ENCODE data around the gene SMIM10L1.

Gene SMIM10L1

GRCh38 chr12:11171145-11171968 is at the start of gene SMIM10L1:
Gene SMIM10L1, plus strand, starts transcription at chr12:11171194. Its CDS starts 163 bp downstream, at chr12:11171357.
- DNase-seq (ENCODE audit: low spot score) = peak; percentile 95

DNA sequence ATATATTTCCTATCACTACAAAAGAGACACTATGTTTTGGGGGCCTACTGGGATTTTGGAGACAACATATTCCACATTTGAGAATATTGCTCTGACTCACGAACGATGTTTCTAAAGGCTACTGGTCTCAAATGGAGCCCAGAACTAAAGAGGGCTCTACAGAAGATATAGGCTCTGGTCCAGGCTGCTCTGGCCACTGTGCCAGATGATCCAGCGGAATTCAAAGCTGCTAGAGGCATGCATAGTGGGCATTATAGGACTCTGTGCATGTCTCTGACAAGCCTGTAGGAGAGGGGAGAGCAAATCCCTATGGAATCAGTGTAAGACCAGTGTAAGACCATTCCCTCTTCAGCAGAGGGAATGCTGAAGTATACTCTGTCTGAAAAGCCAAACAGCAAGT is 40.6 kb upstream of the SMIM10L1 start:
- DNase-seq (ENCODE audit: low spot score) = no peak

- DNase-seq (ENCODE audit: low spot score) = no peak
These were observed 40.0 kb upstream of the SMIM10L1 start for GRCh38 chr12:11130999-11131398.

- no peak for DNase-seq (ENCODE audit: low spot score)
These were observed 37.8 kb upstream of the SMIM10L1 start for GRCh38 chr12:11133162-11133561.

DNA sequence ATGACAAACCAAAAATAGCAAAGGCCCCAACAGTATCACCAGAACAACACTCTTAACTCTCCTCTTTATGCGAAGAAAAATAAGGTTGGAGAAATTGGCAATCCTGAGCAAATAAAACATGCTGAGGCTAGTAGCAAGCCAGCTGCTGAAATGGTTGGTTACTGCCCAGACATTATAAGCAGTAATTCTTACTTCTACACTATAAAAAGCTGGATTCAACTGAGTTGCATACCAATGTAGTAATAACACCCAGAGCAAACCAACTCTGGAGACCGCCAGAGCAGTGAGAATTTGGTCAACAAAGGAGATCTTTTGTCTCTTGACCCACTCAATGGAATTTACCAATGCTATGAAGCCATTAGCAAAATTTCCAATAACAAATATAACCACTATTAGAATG is 37.2 kb upstream of the SMIM10L1 start:
- DNase-seq (ENCODE audit: low spot score) = no peak

DNA sequence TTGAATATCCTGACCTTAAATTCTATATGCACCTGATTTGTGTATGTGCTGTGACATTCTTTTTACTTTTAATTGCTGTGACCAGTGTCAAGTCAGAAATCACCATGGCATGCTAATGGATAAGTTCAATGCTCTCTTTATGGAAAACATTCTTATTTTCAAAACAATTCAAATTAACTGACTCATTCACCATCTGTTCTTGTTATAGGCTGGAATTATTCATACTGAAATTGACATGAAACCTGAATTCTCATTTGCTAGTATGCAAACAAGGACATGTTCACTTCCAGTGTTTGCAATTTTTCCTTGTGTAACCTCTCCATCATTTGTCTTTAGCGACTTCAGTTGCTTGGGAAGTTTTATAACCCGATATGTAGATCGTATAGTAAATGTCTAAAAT is 36.7 kb upstream of the SMIM10L1 start, which contains the start of gene TAS2R30:
Gene TAS2R30, minus strand, starts transcription at position 340 of the 400 bp plus-strand sequence. CDS start 400 bp downstream, outside the sequence.
- DNase-seq (ENCODE audit: low spot score) = no peak

DNA sequence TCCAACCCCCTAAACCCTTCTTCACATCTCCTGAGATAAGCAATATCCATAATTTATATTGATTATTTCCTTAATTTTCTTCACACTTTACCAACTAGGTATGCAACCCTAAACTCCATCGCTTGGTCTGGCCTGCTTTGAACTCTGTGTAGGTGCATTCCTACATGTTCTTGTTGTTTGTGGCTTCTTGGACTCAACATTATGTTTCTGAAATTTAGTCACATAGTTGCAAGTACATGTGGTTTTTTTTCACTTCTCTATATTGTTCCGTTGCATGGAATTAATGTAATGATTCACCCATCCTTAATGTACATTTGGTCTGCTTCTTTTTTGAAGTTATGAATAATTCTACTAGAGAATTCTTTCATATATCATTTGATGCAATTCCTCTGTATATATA is 34.9 kb upstream of the SMIM10L1 start:
- no peak for DNase-seq (ENCODE audit: low spot score)

DNA sequence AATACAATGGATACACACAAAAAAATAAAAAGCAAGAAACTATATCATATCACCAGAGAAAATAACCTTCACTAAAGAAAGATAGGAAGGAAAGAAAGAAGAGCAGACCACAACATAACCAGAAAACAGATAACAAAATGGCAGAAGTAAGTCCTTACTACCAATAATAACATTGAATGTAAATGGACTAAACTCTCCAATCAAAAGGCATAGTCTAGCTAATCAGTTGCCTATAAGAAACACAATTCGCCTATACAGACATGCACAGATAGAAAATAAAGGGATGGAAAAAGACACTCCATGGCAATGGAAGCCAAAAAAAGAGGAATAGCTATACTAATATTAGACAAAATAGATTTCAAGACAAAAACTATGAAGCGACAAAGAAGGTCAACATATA is 27.6 kb upstream of the SMIM10L1 start:
- no peak for DNase-seq (ENCODE audit: low spot score)

DNA sequence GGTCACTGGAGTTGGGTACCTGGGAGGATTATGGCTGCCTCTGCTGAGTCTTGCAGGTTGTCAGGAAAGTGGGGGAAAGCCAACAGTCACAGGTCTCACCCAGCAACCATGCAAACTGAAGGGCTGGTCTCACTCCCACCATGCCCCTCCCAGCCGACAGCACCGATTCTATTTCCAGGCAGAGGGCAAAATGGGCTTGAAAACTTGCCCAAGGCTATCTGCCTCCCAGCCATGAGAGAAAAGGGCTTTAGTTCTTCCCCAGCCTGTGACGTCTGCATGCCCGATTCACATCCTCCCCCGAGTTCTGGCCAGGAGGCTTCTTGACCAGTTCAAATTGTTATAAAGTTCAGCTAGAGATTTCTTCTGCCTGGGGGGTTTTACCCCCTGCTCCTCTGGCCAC is 26.7 kb upstream of the SMIM10L1 start:
- no peak for DNase-seq (ENCODE audit: low spot score)

- no peak for DNase-seq (ENCODE audit: low spot score)
These were observed 23.6 kb upstream of the SMIM10L1 start for GRCh38 chr12:11147420-11147819.

- DNase-seq (ENCODE audit: low spot score) = no peak
These were observed 20.2 kb upstream of the SMIM10L1 start for GRCh38 chr12:11150832-11151231.

DNA sequence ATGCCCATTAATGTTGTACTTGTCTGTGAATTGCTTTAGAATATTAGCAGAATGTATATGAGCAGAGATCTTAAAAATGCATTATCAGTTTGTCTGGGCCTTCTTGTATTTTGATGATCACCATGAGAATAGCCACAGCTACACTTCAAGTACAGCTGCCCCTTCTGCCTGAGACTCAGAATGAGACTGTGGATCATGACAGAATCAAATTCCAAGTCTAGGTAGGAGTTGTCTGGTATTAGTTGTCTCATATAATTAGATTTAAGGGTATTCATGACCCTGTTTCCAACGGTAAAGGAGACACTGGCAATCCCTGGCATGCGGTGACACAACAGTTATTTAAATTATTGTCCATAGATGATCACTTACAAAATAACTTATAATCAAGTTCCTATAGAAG is 18.3 kb upstream of the SMIM10L1 start:
- no peak for DNase-seq (ENCODE audit: low spot score)

GRCh38 chr12:11154400-11154925 is 16.5 kb upstream of the SMIM10L1 start:
- DNase-seq (ENCODE audit: low spot score) = no peak

DNA sequence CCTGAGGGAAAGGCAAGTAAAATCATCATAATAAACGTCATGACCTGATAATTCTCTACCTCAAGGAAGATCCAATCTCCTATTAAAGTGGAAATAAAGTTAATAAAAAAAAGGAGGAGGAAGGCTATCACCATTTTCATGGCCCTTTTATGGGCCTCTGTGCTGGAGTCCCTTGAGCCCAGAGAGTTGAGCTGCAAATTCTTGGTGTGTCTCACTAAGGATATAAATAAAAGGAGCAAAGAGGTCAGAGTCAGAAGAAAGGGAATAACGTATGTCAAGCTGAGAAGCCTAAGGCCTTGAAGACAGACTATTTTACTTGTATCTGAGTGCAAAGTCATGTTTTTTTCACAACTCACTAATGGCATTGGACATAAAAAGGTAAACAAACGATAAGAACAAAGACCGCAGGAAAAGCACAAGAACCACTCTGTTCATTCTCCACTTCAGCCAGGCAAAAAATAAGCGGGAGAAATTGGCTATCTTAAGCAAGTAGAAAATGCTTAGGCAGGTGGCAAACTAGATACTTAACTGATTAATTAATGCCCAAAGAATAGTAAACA is 12.0 kb upstream of the SMIM10L1 start:
- no peak for DNase-seq (ENCODE audit: low spot score)

DNA sequence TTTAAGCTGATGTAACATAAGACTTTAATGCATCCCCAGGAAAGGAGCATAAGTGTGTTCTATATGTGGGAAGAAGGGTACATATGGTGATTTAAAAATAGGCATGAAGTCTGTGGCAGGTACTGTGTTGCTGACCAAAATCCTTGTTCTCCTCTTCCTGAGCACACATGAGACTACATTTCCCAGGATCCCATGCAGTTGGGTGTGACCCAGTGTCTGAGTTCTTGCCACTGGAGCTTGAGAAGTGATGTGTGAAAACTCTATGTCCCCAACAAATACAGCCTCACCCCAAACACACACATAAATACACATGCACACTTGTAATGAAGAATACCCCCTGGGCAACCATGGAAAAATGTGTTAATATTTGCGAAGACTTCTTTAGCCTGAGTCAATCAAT is 8.5 kb upstream of the SMIM10L1 start:
- no peak for DNase-seq (ENCODE audit: low spot score)

DNA sequence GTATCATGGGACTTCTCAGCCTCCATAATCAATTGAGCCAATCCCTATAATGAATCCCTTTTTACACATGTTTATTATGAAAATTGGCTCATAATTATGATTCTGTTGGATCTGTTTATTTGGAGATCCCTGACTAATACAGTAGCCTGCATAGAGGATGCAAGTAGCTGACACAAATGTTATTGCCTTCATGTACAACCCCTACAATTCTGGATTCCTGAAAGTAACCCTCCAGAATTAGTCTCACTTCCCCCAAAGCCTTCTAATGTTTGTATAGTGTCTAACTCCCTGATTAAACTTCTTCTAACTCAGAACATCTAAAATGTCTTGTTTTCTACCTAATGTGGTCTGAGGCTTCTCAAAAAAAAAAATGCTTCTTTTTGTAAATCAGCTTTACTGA is 6.6 kb upstream of the SMIM10L1 start:
- DNase-seq (ENCODE audit: low spot score) = no peak

DNA sequence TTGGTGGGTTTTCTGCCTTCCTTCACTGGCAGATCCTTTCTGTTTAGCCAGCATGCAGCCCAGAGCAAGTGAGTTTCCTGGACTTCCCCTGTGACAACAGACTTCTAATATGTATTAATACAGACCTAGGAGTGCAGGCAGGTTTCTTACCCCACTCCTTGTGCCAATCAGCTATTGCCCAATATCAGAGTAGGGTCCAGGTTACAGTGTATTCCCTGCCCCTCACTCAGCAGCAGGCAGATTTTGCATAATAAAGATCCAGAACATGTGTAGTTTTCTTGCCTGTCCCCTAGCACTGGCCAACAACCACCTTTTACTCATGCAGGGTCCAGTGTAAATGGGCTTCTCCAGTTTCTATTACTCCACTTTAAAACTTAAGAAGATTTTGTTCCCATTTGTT is 4.7 kb upstream of the SMIM10L1 start:
- DNase-seq (ENCODE audit: low spot score) = no peak

GRCh38 chr12:11170810-11171144 is 217 bp upstream of the SMIM10L1 start:
- no peak for DNase-seq (ENCODE audit: low spot score)

DNA sequence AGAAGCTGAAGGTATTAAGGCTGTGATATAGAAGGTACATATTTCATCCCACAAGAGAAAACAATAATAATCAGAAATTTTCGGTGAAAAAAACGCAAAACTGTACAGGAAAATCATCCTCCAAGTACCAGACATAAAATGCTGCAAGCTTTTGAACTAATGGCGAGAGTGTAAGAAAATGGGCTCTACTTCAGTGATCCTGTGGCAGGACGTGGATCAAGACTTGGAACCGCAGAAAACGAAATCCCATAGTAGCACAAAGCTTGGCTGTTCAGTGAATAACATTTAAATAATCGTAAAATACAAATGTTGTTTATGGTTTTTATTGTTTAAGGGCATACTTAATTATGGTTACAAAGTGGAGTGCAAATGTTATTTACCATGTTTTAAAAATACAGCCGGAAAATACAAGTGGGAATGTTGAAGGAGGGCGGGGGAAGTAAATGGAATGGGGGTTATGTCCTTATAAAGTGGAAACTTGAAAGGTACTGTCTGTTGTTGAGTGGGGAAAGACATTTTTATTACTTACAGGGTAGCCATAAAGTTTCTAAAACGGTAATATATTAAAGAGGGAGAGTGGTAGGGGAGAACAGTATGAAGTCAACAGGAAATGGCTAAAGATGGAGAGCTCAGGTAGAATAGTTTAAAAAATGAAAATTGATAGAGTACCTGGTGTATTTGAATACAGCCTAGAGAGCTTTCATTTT is 1.1 kb downstream of the SMIM10L1 start:
- DNase-seq (ENCODE audit: low spot score) = peak; percentile 45

DNA sequence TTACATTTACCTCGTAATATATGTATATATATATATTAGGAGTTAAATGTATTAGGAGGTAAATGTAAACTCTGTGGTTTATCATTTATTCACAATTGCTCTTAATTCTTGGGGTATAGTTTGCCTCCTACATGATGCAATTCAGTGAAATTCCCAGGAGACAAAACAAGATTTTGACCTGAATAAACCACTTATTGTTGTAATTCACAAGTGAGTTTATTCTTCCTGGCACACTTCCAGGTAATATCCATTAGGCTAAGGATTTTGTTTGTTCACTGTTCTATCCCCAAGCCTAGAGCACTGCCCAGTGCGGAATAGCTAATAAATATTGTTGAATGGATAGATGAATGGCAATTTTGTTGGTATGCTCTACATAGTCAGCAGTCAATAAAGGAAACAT is 3.0 kb downstream of the SMIM10L1 start:
- no peak for DNase-seq (ENCODE audit: low spot score)

GRCh38 chr12:11178250-11178649 is 7.3 kb downstream of the SMIM10L1 start:
- DNase-seq (ENCODE audit: low spot score) = no peak

- DNase-seq (ENCODE audit: low spot score) = no peak
These were observed 11.5 kb downstream of the SMIM10L1 start for GRCh38 chr12:11182529-11182928.

DNA sequence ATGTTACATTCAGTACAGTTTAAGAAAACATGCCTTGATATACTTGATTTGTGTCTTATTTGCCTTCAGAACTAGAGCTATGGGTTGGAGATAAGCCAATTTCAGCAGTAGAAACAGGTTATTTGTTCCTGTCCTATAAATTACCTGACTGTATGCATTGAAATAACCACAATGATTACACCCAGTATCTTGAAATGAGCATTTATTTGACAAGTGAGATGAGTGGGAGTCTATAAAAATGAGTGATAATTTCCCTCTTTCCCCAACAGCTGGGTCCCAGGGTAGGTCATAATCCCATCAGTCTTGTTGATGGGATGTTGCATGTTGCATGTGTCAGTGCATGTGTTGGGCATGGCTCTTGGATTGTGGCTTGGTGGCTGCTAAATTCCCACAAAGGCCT is 12.0 kb downstream of the SMIM10L1 start:
- DNase-seq (ENCODE audit: low spot score) = no peak
